HG03565 (cell line): ENCODE data around the gene STING1.
"Not testable (repeated sequence)": the region's sequence is repeated elsewhere in the genome, so short reads cannot be mapped to it uniquely, and the experiment has no call there.

ENCODE experiments used
- ATAC-seq: cut with Tn5 transposase; IDR thresholded peaks from one replicate; pipeline ENCODE4 v1.9.1; 2021; ENCODE audit warnings: mild to moderate bottlenecking, moderate library complexity; ENCODE audit not compliant: unreplicated experiment

The STING1 gene

DNA sequence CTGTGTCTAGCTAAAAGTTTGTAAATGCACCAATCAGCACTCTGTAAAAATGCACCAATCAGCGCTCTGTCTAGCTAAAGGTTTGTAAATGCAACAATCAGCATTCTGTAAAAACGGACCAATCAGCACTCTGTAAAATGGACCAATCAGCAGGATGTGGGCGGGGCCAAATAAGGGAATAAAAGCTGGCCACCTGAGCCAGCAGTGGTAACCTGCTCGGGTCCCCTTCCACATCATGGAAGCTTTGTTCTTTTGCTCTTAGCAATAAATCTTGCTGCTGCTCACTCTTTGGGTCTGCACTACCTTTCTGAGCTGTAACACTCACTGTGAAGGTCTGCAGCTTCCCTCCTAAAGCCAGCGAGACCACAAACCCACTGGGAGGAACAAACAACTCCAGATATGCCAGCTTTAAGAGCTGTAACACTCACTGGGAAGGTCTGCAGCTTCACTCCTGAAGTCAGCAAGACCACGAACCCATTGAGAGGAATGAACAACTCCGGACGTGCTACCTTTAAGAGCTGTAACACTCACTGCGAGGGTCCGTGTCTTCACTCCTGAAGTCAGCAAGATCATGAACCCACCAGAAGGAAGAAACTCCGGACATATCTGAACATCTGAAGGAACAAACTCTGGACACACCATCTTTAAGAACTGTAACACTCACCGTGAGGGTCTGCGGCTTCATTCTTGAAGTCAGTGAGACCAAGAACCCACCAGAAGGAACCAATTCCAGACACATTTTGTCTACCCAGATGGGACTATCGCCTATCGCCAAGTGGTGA, 20.7 kb upstream of the STING1 start:
- not testable (repeated sequence) for ATAC-seq

DNA sequence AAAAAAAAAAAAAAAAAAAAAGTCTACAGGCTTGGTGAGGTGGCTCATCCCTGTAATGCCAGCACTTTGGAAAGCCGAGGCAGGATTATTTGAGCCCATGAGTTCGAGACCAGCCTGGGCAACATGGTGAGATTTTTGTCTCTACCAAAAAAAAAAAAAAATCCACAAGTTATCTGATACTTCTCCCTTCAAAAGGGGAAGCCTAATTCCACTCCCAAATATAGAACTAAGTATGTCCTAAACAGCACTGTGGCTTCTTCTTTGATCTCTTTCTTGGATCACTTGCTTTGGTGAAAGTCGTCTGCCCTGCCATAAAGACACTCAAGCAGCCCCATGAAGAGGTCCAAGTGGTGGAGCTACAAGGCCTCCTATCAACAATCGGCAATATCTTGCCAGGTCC, 18.8 kb upstream of the STING1 start:
- ATAC-seq: no peak

DNA sequence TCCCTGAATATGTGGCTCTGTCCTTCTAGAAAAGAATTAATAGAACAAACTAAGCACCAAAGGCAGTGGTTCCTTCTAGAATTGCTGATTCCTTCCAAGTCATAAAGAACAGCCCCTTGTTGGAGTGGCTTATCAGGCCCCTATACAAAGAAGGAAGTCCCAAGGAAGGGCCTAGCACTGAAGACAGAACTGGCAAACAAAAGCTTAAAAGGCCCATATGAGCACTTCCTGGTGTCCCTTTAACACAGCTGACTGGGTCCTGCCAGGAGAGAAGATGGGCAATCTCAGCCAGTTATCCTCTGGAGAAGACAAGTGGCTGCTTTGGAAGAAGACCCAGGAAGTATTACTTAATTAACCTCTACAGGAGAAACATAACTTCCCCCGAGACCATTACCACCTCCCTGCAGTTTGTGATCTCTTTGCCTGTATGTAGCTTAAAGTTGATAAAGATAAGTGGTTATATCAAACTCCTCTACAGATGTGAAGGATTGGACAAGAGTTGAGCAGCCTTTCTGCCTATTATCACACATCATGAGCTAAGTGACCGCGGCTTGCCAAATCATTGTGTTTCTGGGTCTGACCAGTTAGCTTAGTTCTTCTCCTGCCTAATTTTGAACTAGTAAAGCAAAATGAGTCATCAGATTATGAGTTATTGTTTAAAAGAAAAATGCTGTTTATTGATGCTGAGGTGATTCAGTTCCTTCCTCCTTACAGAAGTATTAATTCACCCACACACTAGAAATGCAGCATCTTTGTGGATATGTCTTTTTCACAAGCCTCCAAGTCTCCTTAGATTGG, 13.3 kb upstream of the STING1 start:
- ATAC-seq: no peak

DNA sequence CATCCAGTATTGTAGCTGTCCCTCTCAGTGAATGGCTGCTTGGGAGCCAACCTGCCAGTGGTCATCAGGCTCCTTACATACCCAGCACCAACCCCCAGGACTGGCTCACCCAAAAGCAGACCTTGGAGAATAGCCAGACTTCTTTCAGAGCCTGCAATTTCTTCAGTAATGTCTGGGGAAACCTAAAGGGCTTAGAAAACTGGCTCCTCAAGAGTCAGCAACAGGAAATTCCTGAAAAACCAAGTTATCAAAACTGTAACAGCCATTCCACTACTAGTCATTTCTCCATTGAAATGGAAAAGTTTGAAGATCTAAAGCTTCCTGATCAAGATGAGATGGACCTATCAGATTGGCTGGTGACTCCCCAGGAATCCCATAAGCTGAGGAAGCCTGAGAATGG, 12.3 kb upstream of the STING1 start:
- no peak for ATAC-seq

DNA sequence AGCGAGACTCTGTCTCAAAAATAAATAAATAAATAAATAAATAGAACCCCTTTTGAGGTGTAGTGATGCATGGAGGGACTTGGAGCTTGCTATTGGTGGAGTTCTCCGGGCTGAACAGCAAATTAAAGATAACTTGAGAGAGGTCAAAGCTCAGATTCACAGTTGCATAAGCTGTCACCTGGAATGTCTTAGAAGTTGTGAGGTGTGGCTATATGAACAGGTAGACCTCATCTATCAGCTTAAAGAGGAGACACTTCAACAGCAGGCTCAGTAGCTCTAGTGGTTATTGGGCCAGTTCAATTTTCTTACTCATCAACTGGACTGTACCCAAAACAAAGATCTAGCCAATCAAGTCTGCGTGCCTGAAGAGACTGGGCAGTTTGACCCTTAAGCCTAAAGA, 11.7 kb upstream of the STING1 start:
- no peak for ATAC-seq

DNA sequence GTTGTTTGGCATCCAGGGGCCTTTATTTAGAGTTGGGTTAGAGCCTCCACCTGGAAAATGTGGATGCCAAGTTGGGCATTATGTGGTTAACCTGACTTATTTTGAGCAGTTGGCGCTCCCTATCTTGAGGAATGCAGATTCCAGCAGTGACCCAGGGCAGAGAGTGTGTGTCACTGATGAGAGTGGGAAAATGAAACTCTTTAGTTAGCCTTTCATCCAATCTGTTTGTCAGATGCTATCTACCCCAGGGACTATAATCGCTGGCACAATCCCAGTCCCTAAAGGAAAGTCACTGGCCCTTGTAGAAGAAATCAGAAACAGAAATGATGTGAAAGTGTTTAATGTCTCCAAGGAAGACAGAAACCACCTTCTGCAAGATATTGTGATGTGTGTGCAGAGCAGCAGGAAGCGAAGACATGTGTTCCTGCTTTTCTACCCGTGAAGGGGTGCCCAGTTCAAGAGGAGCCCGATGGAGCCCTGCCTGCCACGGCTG, 10.2 kb upstream of the STING1 start:
- no peak for ATAC-seq

DNA sequence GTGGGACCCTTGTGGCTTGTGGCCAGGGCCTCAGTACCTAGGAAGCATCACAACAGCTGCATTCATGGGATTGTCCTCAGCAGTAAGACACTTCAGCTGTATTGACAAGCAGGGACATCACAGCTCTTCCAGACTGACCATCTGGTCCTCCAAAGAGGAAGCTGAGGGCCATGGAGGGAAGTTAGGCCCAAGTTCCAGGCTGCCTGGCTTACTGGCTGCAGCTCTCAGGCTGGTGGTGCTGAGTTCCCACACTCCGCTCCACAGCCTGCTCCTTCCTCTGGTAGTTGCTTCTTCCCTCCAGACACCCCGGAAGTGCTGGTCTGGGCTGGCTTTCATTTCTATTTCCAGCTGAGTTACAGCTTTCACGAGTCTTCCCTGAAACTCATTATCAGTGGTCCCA, 5.7 kb upstream of the STING1 start:
- no peak for ATAC-seq

DNA sequence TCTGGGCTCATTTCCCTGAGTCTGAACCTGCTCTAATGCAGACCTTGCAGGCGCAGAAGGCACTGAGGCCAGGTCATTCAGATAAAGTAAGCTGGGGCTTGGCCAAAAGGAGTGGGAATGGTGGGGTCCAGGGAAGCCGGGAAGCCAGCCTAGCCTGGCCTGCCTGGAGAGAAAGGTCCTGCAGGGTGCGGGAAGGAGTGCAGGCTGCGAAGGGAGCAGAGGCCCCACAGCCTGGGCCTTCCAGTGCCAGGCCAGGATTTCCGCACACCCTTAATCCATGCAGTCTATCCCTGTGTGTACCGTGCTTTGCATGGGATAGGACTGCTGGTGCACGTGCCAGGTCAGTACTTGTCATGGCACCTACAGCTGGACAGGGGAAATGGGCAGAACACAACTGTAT, 3.6 kb upstream of the STING1 start:
- ATAC-seq: no peak

DNA sequence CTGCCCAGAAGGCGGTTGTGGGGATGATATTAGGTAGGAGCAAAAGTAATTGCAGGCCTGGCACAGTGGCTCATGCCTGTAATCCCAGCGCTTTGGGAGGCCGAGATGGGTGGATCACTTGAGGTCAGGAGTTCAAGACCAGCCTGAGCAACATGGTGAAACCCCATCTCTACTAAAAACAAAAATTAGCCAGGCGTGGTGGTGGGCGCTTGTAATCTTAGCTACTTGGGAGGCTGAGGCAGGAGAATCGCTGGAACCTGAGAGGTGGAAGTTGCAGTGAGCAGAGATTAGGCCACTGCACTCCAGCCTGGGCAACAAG, 291 bp upstream of the STING1 start:
- ATAC-seq: not testable (repeated sequence)

DNA sequence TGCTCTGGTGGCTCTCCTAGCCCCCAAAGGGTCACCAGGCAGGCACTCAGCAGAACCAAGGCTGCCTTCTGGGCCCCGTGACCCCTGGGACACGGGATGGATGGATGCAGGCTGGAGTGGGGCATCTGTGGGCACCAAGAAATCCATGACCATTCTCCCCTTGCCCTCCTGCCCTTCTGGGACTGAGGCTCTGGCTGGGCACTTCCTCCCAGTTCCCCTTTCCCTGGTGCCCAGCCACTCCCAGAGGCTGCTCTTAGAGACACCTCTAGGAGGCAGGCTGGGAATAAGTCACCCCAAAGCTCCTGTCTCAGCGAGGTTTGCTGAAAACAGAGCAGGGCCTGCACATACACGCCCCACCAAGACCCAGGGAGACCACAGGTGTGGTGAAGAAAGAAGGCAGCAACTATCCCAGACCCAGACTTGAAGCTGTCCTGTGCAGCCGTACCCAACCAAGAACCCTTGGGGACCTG, 943 bp downstream of the STING1 start:
- ATAC-seq: no peak

DNA sequence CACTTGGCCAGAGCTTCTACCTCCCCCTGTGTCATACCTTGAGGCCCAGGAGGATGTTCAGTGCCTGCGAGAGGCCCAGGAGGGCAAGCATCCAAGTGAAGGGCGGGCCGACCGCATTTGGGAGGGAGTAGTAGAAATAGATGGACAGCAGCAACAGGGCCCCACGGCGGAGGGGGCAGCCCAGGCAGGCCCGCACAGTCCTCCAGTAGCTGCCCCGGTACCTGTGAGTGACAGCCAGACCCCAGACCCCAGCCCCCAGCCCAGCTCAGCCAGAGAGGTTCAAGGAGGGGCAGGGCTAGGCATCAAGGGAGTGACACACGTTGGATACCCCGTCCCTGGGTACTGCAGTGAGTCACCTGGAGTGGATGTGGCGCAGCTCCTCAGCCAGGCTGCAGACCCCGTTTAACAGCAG, 1.4 kb downstream of the STING1 start:
- ATAC-seq: no peak

DNA sequence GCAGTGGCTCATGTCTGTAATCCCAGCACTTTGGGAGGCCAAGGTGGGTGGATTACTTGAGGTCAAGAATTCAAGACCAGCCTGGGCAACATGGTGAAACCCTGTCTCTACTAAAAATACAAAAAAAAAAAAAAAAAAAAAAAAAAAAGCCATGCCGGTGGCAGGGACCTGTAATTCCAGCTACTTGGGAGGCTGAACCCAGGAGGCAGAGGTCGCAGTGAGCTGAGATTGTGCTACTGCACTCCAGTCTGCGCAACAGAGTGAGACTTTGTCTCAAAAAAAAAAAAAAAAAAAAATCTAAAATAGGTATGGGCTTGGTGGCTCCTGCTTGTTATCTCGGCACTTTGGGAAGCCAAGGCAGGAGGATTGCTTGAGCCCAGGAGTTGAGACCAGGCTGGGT, 2.8 kb downstream of the STING1 start:
- ATAC-seq: not testable (repeated sequence)

DNA sequence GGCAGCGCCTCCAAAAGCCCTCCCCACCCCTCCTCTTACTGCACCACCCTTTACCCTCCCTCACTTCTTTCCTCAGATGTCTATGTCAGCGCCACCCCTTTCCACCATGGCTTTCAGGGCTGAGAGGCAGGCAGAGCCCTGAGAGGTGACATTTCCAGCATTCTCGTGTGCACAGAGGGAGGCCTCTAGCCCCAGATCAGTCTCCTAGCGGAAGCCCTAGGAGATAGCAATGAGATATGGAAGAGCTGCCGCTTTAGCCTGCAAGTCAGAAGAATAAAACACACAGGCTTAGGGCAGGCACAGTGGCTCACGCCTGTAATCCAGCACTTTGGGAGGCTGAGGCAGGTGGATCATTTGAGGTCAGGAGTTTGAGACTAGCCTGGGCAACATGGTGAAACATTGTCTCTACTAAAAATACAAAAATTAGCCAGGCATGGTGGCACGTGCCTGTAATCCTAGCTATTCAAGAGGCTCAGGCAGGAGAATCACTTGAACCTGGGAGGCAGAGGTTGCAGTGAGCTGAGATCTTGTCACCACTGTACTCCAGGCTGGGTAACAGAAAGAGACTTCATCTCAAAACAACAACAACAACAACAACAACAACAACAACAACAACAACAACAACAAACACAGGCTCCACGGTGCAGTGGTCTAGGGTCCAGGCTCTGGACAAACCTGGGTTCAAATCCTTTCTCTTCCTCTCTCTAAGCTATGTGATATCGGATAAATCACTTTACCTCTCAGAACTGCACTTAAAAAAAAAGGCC, 3.7 kb downstream of the STING1 start:
- not testable (repeated sequence) for ATAC-seq

DNA sequence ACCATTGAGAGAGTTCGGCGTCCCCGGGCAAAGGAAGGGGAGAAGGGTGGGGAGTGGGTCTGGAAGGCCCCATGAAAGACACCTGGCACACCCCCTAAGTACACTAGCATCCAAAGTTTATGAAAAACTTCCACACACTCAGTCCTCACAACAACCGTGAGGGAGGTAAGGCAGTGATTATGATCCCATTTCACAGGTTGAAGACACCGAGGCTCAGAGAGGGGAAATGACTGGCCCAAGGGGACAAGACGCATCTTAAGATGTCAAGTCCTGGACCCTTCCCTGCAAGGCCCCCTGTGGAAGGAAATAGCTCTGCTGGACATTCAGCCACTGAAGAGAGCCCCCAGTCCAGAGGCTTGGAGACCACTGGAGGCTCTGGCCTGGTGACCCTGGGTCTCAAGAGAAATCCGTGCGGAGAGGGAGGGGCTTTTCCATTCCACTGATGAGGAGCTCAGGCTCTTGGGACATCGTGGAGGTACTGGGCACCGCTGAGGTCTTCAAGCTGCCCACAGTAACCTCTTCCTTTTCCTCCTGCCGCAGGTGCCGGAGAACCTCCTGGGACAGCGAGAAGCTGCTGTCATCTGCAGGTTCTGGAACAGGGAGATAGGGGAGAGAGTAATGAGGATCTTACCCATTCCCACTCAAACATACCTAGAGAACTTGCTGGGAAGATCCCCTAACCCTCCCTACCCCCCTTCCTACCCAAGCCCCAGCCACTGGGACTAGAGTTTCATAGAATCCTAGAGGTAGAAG, 6.5 kb downstream of the STING1 start:
- ATAC-seq: no peak

DNA sequence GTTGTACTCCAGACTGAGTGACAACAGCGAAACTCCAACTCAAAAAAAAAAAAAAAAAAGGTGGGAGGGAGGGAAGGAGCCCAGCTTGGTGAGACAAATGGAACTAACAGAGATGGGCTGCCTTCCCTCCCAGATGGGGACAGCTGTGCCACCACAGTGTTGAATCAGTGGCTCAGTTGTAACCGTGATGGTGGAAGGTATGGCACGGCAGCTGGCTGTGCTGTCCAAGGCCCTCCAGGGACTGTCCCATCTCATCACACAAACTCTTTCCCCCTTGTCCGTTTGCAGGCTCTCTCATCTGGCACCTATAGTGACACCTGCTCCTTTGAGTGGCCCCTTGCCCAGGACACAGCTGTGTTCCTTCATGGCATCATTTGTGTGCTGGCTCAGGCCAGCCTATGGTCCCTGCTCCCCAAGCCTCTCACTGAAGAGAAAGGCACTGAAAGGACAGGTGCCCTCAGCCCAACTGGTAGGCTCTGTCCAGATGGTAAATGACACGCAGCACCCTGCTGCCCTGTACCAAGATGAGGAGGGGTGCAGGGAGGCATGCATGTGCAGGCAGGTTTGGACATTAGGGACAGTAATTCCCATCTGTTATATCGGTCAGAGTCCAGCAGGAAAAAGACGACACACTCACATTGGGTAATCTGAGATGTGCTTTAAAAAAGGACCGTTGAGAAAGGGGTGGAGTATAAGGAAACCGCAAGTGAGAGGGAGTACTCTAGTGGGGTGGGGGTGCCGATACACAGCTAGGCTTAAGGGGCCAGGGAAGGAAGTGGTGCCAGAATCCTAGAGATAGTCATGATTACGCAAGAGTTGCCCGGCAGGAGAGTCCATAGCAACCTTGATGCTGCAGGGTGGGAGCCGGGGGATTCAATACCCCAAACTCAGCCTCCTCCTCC, 7.4 kb downstream of the STING1 start:
- ATAC-seq: no peak

DNA sequence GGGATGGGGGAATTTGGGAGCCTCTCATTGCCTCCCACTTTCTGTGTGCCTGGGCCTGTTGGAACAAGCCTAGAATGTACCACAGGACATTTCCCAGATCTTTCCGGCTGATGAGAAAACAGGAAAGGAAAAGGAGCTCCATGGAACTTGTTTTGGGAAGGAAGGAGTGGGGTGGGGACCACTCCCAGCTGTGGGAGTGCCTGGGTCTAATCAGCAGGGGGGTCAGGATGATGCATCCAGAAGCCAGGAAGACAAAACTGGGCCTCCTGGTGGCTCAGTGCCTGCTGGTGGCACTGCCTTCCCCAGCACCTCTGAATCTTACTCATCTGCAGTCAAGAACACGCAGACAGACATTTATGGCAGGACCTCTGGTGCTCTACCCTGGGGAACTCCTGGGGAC, 9.0 kb downstream of the STING1 start:
- ATAC-seq: no peak

DNA sequence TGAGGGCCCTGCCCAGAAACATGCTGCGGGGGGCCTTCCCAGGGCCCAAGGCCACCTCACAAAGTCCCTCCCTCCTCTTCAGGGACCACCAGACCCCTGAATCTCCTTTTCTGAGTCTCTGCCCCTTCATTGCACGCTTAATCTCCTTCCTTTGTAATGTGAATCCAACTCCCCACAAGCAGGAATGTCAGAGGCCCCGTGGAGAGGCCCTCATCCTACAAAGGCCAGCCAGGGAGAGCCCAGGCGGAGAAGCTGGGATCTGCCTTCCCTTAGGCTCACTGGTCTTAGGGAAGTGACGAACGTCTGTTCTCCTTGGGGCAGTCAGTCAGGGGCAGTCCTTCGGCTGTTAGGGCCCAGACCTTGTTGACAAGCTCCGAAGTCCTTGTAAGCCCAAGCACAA, 9.5 kb downstream of the STING1 start:
- no peak for ATAC-seq

DNA sequence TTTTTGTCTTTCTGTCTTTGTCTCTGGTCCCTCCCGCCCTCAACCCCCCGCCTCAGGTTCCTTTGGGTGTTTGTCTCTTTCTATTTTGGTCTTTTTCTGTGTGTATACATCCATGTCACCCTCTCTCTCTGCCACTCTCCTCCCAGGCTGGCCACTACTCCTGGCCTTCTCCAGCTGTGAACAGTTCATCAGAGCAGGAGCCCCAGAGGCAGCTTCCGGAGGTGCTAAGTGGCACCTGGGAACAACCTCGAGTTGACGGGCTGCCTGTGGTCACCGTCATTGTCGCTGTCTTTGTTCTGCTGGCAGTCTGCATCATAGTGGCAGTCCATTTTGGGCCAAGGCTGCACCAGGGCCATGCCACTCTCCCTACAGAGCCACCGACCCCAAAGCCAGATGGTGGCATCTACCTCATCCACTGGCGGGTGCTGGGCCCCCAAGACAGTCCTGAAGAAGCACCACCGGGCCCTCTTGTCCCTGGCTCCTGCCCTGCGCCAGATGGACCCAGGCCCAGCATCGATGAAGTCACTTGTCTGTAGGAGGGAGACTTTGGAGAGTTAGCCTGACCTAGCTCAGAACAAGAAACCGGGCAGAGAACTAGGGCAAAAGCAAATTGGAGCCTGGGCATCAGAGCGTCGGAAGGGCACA, 10.1 kb downstream of the STING1 start:
- ATAC-seq: no peak

DNA sequence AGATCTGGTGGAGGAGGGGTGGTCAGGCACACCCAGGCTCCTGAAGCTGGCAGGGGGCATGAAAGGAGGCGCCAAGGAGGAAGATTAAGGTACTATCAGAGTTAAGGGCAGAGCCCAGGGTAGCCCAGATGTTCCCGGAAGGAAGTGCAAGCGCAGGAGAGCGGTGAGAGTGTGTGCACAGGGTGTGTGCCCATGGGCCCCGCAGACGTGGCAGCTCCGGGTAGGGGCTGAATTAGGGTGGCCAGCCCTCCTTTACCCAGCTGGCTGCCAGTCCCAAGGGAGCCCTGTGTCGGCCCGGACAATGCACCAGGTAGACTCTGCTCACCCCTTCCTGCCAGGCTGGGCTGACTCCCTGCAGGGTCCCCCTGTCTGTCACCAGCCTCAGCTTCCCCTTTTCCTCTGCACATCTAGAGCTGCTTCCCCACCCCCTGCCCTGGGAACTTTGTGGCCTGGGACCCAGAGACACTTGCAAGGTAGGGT, 11.7 kb downstream of the STING1 start, which contains the start of gene SMIM33:
Gene SMIM33, plus strand, starts transcription at position 184 of the 480 bp plus-strand sequence. Its CDS starts 118 bp downstream, at position 302.
- ATAC-seq: no peak
